ENCODE data around the gene EVPL. TPM values are rescaled to one million over a fixed set of nuclear protein-coding genes. Genes with fewer than 3 reads are reported as not detected.
A peak's percentile ranks its signal among the peaks of the same experiment; 100 is the strongest.

The EVPL gene
- total RNA-seq, 2 experiments from 2014 or later: 5.1 to 9.9 TPM

DNA sequence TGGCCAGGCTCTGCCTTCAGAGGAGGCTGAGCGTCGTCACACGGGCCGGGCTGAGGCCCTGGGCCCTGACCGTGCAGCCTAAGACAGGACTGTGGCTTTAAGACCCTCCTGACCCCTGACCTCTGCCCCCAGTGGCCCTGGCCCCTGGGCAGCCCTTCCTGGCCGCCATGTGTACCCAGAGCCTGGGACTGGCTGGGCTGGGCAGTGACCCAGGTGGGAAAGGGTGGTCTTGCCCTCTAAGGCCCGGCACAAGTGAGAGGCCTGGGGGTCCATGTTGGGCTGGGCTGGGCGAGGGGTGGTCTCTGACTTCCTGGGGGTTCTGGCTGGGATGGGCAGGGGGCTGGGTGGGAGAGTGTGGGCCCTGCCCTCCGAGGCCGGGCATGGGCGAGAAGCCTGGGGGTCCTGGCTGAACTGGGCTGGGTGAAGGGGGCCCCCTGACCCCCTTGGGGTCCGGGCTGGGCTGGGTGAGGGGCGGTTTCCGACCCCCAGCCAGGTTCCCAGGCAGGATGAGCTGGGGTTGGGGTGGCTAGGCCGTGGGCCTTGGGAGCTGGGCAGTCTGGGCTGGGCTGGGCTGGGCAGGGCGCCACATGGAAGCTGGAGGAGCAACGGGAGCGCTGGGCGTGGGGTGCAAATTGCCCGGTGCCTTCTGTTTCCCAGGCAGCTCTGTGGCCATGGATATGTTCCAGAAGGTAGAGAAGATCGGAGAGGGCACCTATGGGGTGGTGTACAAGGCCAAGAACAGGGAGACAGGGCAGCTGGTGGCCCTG is 26.2 kb downstream of the EVPL start, which contains the start of gene CDK3:
Gene CDK3 (plus strand): TSS at position 101 of the 767 bp plus-strand sequence. CDS start 571 bp downstream, at position 672.
- Histone ChIP-seq H3K4me1 (ENCODE audit: insufficient read depth, low read length, poor library complexity, severe bottlenecking) (peaks cover 19% of the 10 kb centered on the region), H3K4me3 (ENCODE audit: low read depth, low read length, poor library complexity, severe bottlenecking) (no peak within 1 kb of the TSS), H3K79me2 (ENCODE audit: insufficient read depth, low read depth, low read length) (no peaks in the 10 kb centered on the region), H4K20me1 (ENCODE audit: insufficient read depth, low read length) (no peaks in the 10 kb centered on the region), H3K27ac (ENCODE audit: low read depth, low read length, poor library complexity, severe bottlenecking) (no peak within 1 kb of the TSS), H3K36me3 (ENCODE audit: insufficient read depth, low read length) (peaks cover 16% of the 10 kb centered on the region; the same call in 1 of the 2 replicates), H3K4me2 (ENCODE audit: low read length) (no peak within 1 kb of the TSS), H2AFZ (ENCODE audit: low read length) (0 out of 2 replicates have a peak within 1 kb of the TSS, but pooled peaks have one; percentile 7), H3K9me3 (ENCODE audit: low read length) (no peaks in the 10 kb centered on the region), H3K9me2 (ENCODE audit: insufficient read depth, low read length) (no peaks in the 10 kb centered on the region)
- TF ChIP-seq, protein P1, sequence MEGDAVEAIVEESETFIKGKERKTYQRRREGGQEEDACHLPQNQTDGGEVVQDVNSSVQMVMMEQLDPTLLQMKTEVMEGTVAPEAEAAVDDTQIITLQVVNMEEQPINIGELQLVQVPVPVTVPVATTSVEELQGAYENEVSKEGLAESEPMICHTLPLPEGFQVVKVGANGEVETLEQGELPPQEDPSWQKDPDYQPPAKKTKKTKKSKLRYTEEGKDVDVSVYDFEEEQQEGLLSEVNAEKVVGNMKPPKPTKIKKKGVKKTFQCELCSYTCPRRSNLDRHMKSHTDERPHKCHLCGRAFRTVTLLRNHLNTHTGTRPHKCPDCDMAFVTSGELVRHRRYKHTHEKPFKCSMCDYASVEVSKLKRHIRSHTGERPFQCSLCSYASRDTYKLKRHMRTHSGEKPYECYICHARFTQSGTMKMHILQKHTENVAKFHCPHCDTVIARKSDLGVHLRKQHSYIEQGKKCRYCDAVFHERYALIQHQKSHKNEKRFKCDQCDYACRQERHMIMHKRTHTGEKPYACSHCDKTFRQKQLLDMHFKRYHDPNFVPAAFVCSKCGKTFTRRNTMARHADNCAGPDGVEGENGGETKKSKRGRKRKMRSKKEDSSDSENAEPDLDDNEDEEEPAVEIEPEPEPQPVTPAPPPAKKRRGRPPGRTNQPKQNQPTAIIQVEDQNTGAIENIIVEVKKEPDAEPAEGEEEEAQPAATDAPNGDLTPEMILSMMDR (conservative IDR thresholded peaks at IDR 0.05; ENCODE audit: low read length): peak; percentile 61
- TF ChIP-seq EZH2phosphoT487 (IDR thresholded peaks at IDR 0.05; ENCODE audit: borderline replicate concordance, low read depth, low read length): no peak
- no TSS peak for BruUV-seq (replicated peaks)
- intact Hi-C loops (cut with micrococcal nuclease; ENCODE audit: unreplicated experiment): loop anchor here (1.0 kb wide), 1 partner anchor 96 kb away; no protein-coding TSS in a partner anchor
- DNase-seq (ENCODE audit: low spot score): no peak
- POLR2A ChIA-PET: interaction anchor here (0.7 kb wide), 1 partner anchor 46 kb away, joined by 3 read pairs; no protein-coding TSS in a partner anchor
- CTCF ChIA-PET (ENCODE audit: unreplicated experiment): interaction anchor here (0.6 kb wide), 2 partner anchors 25 to 190 kb away, joined by 3 read pairs; no protein-coding TSS in a partner anchor

DNA sequence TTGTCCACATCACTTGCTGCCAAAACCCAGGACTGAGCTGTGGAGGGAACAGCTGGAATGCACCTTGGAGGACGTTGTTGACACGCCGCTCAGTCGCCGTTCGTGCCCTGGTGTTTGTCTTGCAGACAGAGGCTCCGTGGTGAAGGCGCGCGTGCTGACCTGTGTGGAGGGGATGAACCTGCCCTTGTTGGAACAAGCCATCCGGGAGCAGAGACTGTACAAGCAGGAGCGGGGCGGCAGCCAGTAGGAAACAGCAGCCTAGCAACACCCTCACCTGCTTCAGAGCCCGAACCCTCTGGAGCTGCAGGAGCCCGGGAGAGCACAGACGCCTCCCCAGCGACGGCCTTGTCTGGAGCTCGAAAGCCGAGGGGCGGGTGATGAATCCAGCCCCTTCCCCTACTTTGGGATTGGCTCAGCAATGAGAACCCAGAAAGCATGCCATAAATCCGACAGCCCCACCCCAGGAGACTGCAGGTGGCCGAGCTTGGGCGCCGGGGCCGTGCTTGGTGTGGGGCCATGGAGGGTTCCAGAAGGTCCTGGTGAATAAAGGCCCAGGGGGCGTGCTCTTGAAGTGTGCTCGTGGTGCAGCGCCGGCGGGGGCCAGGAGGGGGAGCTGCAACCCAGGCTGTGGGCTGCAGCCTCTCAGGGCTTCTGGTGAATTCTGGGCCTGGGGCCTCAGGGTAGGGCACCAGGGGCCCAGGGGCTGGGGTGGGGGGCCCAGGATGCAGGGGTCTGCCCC is 26.9 kb downstream of the EVPL start:
- Histone ChIP-seq H3K9me3 (ENCODE audit: low read length) (no peaks in the 10 kb centered on the region), H2AFZ (ENCODE audit: low read length) (0 out of 2 replicates have a peak overlapping the region, but pooled peaks have one; percentile 7), H3K4me1 (ENCODE audit: insufficient read depth, low read length, poor library complexity, severe bottlenecking) (peaks cover 19% of the 10 kb centered on the region), H3K9me2 (ENCODE audit: insufficient read depth, low read length) (no peaks in the 10 kb centered on the region), H3K4me3 (ENCODE audit: low read depth, low read length, poor library complexity, severe bottlenecking) (no peak overlapping the region), H3K4me2 (ENCODE audit: low read length) (no peak overlapping the region), H3K36me3 (ENCODE audit: insufficient read depth, low read length) (peaks cover 17% of the 10 kb centered on the region; the same call in 1 of the 2 replicates), H3K79me2 (ENCODE audit: insufficient read depth, low read depth, low read length) (no peaks in the 10 kb centered on the region), H3K27ac (ENCODE audit: low read depth, low read length, poor library complexity, severe bottlenecking) (no peak overlapping the region), H4K20me1 (ENCODE audit: insufficient read depth, low read length) (no peaks in the 10 kb centered on the region)
- no TSS peak for BruUV-seq (replicated peaks)
- peak; percentile 83 for DNase-seq (ENCODE audit: low spot score)
- TF ChIP-seq, protein P1 (conservative IDR thresholded peaks at IDR 0.05; ENCODE audit: low read length): peak; percentile 99
- TF ChIP-seq EZH2phosphoT487 (IDR thresholded peaks at IDR 0.05; ENCODE audit: borderline replicate concordance, low read depth, low read length): no peak
- ChIA-PET POLR2A (interaction anchor here (0.7 to 1.1 kb wide), 2 partner anchors 47 to 91 kb away, joined by 3 to 5 read pairs; no protein-coding TSS in a partner anchor), CTCF (ENCODE audit: unreplicated experiment) (interaction anchor here (0.6 to 1.2 kb wide), 5 partner anchors 10 to 189 kb away, joined by 3 to 4 read pairs (median 3); no protein-coding TSS in a partner anchor)
- intact Hi-C loops (cut with micrococcal nuclease; ENCODE audit: unreplicated experiment): loop anchor here (1.0 kb wide), 1 partner anchor 95 kb away; no protein-coding TSS in a partner anchor

All from OCI-LY7 (cell line).